HG03342 (cell line): ENCODE data around the gene TJP1.

Source experiments
- ATAC-seq: cut with Tn5 transposase; IDR thresholded peaks from one replicate; pipeline ENCODE4 v1.9.1; 2021; ENCODE audit warnings: mild to moderate bottlenecking, moderate library complexity; ENCODE audit not compliant: unreplicated experiment

Gene TJP1

GRCh38 chr15:29822100-29822683 lies at the start of gene TJP1:
Gene TJP1, minus strand, starts transcription at chr15:29822468. Its CDS starts 440 bp downstream, at chr15:29822028.
- no peak for ATAC-seq

GRCh38 chr15:29871401-29871800 lies 49.1 kb upstream of the TJP1 start:
- no peak for ATAC-seq

GRCh38 chr15:29870495-29871151 lies 48.4 kb upstream of the TJP1 start:
- no peak for ATAC-seq

- ATAC-seq, result no peak
Observed at GRCh38 chr15:29867241-29868000, 45.2 kb upstream of the TJP1 start.

GRCh38 chr15:29866337-29866736 lies 44.1 kb upstream of the TJP1 start:
- no peak for ATAC-seq

- ATAC-seq, result no peak
Observed at GRCh38 chr15:29864501-29864900, 42.2 kb upstream of the TJP1 start.

- no peak for ATAC-seq
Observed at GRCh38 chr15:29863438-29863837, 41.2 kb upstream of the TJP1 start.

GRCh38 chr15:29862271-29862670 lies 40.0 kb upstream of the TJP1 start:
- ATAC-seq, result no peak

GRCh38 chr15:29860872-29861271 lies 38.6 kb upstream of the TJP1 start:
- ATAC-seq, result no peak

- no peak for ATAC-seq
Observed at GRCh38 chr15:29859973-29860715, 37.9 kb upstream of the TJP1 start.

- no peak for ATAC-seq
Observed at GRCh38 chr15:29859293-29859692, 37.0 kb upstream of the TJP1 start.

- no peak for ATAC-seq
Observed at GRCh38 chr15:29857221-29857789, 35.0 kb upstream of the TJP1 start.

GRCh38 chr15:29854413-29854812 lies 32.1 kb upstream of the TJP1 start:
- no peak for ATAC-seq

- ATAC-seq, result no peak
Observed at GRCh38 chr15:29853211-29853987, 31.1 kb upstream of the TJP1 start.

GRCh38 chr15:29852201-29852600 lies 29.9 kb upstream of the TJP1 start:
- no peak for ATAC-seq

- no peak for ATAC-seq
Observed at GRCh38 chr15:29849716-29850115, 27.4 kb upstream of the TJP1 start.

- no peak for ATAC-seq
Observed at GRCh38 chr15:29849218-29849617, 26.9 kb upstream of the TJP1 start.

GRCh38 chr15:29844290-29844903 lies 22.1 kb upstream of the TJP1 start:
- ATAC-seq, result no peak

GRCh38 chr15:29842290-29842689 lies 20.0 kb upstream of the TJP1 start:
- no peak for ATAC-seq

GRCh38 chr15:29840926-29841325 lies 18.7 kb upstream of the TJP1 start:
- ATAC-seq, result no peak
